HK-2 (cell line): ENCODE measurements around the gene SCIN.
"Not testable (repeated sequence)": the region's sequence is repeated elsewhere in the genome, so short reads cannot be mapped to it uniquely, and the experiment has no call there.

Experiments used
- DNase-seq: peaks from one replicate; pipeline ENCODE4 v3.0.0-alpha.2; 2018; ENCODE audit not compliant: unreplicated experiment

Gene SCIN

DNA sequence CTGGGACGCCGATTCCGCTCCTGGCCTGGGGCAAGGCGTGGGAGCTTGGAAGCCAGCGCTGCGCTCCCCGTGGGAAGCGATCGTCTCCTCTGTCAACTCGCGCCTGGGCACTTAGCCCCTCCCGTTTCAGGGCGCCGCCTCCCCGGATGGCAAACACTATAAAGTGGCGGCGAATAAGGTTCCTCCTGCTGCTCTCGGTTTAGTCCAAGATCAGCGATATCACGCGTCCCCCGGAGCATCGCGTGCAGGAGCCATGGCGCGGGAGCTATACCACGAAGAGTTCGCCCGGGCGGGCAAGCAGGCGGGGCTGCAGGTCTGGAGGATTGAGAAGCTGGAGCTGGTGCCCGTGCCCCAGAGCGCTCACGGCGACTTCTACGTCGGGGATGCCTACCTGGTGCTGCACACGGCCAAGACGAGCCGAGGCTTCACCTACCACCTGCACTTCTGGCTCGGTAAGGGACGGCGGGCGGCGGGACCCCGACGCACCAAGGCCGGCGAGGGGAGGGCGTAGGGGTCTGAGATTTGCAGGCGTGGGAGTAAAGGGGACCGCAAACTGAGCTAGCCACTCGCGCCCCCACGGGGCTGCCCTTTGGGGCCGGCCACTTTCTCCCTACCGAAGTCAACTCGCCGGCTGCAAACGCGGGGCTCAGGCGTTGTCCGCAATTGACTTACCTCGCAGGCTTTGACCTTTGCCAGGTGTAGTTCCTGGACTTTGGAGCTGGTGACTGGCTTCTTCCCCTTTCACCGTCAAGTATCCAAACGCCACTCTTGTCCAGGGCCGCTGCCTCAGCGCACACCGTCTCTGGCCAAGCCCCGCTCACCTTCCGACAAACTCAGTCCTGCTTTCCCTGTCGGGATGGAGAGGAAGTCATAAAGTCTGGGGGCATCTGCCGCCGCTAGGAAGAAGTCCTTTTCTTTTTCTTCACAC is at the start of gene SCIN:
Gene SCIN, plus strand, starts transcription at position 187 of the 928 bp plus-strand sequence. Its CDS starts 67 bp downstream, at position 254.
- DNase-seq = no peak

DNA sequence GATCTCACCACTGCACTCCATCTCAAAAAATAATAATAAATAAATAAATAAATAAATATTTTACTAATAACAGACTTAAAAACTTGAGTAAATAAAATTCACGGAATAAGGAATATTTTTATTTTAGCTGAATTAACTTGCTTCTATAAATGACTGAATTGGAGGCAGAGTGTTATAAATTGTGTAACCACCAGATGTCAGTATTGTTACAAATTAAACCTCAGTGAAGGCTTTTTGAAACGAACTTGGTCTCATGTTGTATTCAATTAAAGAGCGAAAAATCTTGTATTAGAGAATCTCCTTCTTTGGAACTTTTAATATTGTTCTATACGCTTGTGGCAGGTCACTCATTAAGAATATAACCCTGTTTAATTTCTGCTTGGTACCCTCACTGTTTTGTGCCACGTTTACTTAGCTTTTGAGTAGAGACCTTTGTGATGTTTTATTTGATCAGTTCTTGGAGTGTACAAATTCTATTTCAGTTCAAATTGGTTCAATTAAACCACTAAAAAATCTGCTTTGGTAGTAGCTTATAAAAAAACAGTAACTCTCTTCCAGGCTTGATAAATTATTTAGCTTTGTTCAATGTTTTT is 45.6 kb upstream of the SCIN start:
- no peak for DNase-seq

DNA sequence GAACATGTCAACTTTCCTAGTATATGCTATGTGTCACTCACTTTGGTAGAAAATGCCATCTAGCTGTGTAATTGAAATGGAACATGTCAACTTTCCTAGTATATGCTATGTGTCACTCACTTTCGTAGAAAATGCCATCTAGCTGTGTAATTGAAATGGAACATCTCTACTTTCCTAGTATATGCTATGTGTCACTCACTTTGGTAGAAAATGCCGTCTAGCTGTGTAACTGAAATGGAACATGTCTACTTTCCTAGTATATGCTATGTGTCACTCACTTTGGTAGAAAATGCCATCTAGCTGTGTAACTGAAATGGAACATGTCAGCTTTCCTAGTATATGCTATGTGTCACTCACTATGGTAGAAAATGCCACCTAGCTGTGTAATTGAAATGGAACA is 43.8 kb upstream of the SCIN start:
- DNase-seq = not testable (repeated sequence)

DNA sequence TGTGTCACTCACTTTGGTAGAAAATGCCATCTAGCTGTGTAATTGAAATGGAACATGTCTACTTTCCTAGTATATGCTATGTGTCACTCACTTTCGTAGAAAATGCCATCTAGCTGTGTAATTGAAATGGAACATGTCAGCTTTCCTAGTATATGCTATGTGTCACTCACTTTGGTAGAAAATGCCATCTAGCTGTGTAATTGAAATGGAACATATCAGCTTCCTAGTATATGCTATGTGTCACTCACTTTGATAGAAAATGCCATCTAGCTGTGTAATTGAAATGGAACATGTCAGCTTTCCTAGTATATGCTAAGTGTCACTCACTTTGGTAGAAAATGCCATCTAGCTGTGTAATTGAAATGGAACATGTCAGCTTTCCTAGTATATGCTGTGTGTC is 42.9 kb upstream of the SCIN start:
- DNase-seq = not testable (repeated sequence)

DNA sequence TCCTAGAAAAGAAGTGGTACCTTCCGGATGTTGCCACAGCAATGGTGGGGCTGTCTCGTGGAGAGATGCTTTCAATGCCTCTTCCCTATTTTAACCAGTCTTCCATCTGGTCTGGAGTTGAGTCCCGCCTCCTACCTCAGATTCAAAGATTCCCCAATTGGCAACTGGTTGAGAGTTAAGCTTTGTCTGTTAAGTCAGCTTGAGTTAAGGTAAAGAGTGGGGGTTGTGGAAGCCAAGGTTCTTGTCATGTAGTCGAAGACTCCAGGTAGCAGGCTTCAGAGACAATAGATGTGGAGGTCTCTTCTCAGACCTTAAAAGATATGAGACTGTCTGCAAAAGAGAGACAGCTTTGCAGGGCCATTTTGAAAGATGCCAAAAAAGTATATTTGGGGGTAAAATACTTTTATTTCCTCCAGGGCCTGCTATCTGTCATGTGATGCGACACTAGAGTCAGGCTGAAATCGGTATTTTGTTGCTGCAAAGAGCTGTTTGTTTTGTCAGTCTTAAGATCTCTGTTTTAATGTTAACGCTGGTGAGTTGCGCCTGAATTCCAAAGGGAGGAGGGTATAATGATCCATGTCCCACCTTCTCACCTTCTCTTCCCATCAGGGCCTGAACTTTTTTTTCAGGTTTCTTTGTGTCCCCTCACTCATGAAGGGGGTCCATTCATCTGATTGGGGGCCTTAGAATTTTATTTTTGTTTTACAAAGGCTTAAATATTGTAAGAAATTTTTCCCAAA is 40.4 kb upstream of the SCIN start:
- DNase-seq = no peak

DNA sequence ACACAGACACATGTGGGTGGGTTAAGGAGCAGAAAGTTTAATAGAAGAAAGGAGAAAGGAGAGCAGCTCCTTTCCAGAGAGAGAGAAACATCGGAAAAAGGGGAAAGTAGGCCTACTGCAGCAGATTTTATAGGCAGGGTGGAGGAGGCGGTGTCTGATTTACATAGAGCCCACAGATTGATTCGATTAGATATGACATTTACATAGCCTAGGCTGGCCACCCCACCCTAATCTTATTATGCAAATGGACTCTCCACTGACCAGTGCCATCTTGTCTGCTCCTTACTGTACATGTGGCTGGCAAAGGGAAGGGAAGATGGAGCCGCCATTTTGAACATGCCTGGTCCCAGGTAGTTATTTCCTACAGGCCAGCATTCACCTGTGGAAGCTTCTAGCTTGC is 38.7 kb upstream of the SCIN start:
- DNase-seq = no peak

DNA sequence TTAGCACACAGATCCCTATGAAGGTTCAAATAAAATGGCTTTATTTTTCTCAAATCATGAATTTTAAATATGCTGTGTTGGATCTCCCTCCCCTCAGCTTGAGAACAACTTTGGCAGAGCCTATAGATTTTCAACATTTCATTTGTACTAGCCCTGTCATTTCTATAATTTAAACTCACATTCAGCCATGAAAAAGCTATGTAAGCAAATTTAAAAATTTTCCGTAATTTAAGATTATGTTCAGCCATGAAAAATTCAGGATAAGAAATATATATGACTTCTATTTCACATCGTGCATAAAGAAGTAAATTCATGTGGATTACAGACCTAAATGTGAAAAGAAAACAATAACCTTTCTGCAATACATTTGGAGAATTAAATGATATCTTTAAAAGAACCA is 36.5 kb upstream of the SCIN start:
- DNase-seq = no peak

DNA sequence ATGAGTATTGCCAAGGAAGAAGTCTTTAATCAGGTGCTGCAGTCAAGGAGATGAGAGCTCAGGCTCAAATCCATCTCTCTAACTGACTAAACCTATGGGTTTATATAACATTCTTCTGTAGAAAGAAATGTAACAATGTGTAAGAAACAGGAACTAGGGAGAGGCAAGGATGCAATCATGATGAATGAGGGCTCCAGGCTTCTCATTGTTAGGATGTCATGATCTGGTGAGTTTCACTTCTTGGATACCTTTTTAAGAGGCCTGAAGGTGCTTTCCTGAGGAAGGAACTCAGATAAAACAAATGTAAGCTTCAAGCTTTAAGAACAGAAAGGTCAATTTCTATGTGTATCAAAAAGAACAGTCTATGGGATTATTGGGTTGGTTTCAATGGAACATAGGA is 30.8 kb upstream of the SCIN start:
- DNase-seq = no peak

DNA sequence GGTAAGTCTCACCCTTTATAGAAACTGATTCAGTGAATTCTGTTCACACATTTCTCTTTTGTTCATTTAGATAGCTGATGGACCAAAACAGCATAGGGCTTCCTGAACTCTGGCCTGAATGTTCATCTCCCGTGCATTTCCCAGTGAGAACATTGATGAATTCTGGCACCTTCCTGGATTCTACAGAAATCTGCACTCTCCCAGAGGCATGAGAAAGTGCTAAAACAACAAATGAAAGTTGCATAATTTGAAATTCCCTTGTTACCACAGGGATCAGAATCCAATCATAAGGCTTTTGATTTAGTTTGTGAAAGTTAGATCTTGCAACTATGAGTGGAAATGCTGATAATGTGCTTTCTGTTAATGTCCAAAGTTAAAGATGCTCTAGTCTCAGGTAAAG is 29.7 kb upstream of the SCIN start:
- DNase-seq = no peak

DNA sequence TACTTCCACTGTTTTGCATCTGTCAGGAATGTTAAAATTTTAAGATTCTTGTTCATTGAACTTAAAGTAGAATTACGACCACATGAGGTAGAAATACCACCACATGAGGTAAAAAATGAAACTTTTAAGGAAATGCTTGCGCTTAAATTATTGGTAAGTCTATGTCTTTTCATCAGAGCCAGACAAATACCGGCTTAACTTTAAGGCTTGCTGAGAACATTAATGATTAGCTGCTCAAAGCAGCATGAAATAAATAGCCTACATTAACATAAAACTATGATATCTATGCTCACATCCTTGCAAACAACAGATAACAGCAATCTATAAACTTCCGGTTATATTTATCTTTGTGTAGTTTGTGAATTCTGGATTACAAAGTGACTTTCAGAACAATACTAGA is 26.9 kb upstream of the SCIN start:
- no peak for DNase-seq

DNA sequence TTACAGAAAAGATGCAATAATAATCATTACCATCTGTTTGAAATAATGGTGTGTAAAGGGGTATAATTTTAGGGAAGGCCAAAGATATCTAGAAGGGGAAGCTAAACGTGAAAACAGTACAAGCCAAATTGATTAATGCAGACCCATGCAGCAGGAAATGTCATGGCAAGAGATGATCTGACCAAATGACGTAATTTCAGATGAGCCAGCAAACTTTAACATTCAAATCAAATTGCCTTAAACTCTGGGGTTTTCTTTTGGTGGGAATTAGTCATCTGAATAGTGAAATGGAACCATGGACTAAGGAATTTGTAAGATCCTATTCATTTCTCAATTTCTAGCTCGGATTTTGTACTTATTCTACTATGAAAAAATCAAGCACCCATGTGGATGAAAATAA is 21.4 kb upstream of the SCIN start:
- DNase-seq = no peak

DNA sequence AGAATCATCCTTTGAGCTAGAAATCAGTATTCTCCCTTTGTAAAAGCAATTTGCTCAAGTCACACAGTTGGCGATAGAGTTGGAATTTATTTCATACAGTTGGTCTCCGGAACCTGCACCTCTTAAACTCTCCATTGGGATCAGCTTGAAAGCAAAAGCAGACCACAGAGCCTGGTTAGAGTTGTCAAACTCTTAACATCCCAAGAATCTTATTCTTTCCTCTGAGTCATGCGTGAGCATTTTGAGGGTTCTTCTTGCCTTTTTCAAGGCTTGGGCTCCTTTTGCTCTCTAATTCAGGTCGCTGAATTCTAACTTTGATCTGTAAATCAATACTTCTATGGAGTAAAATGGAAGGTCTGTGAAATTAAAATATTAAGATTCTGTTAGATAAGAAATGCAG is 19.6 kb upstream of the SCIN start:
- DNase-seq = no peak

DNA sequence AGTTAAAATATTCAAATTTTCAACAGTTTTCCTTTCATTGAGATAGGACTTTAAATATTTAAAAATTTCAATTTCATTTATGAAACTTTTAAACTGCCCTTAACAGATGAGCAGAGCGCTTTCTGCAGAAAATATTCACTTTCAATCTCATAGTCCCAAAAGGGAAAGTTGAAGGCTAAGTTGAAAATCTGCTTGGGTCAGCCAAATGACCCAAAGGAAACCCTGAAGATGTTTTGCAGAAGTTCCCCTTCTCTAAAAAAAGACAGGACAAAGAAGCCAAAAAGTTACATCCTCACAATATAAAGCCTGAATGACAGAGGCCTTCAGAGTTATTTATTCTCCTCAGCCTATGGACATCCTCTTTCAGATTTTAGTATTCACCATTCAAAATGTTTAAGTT is 17.6 kb upstream of the SCIN start:
- DNase-seq = no peak

DNA sequence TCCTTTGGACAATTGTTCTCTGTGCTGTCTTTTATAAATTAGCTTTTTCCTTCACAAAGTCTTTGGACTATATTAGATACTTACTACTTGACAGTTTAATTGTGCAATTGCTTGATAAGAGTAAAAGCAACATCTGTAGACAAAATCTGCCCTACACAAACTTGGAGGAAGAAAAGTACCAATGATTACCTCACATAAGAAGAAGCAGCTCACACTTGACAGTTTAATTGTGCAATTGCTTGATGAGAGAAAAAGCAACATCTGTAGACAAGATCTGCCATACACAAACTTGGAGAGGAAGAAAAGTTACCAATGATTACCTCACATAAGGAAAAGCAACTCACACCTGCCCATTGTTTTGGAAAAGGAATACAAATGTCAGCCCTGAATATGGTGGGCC is 17.1 kb upstream of the SCIN start:
- DNase-seq = no peak

DNA sequence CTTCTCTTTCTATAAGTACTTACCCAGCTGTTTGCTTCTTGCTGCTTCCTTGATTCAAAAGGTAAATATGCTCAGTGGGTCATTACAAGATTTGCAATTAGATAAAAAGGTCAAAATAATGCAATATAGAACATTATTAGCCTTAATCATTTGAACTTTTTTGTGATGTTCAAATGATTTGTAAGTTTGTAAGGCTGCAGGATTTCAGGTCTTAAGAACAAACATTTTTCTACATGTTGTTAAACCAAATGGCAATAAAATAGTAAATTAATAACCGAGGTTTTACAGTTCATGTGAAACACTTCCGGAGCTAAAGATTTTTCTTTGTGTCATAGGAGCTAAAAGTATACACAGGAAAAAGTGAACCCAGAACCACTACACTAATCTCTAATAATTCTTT is 16.2 kb upstream of the SCIN start:
- DNase-seq = no peak

DNA sequence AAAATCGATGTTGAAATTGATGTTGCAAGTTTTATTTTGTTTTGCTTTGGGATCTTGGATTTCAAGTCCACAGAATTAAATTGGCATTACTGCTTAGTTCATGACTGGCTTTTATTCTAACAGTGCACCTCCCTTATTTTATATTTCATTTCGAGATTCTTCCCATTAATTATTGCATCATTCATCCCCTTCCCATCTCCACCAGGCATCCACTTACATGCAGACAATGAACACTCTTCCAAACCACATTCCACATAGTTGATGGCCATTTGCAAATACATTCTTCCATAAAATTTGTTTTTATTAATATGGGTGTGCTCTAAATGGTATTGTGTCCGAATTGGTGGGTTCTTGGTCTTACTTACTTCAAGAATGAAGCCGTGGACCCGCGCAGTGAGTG is 15.6 kb upstream of the SCIN start:
- DNase-seq = no peak

DNA sequence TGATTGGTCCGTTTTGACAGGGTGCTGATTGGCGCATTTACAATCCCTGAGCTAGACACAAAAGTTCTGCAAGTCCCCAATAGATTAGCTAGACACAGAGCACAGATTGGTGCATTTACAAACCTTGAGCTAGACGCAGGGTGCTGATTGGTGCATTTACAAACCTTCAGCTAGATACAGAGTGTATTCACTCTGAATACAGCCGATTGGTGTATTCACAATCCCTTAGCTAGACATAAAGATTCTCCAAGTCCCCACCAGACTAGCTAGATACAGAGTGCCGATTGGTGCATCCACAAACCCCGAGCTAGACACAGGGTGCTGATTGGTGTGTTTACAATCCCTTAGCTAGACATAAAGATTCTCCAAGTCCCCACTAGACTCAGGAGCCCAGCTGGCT is 14.8 kb upstream of the SCIN start:
- DNase-seq = not testable (repeated sequence)

DNA sequence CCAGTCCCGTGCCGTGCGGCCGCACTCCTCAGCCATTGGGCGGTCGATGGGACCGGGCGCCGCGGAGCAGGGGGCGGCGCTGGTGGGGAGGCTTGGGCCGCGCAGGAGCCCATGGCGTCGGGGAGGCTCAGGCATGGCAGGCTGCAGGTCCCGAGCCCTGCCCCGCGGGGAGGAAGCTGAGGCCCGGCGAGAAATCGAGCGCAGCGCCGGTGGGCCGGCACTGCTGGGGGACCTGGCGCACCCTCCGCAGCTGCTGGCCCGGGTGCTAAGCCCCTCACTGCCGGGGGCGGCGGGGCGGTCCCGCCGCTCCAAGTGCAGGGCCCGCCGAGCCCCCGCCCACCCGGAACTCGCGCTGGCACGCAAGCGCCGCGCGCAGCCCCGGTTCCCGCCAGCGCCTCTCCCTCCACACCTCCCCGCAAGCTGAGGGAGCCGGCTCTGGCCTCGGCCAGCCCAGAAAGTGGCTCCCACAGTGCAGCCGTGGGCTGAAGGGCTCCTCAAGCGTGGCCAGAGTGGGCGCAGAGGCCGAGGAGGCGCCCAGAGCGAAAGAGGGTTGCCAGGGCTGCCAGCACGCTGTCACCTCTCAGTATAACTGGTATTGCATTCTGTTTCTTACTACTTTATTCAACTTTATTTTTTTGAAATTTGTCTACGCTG is 14.3 kb upstream of the SCIN start:
- DNase-seq = not testable (repeated sequence)

DNA sequence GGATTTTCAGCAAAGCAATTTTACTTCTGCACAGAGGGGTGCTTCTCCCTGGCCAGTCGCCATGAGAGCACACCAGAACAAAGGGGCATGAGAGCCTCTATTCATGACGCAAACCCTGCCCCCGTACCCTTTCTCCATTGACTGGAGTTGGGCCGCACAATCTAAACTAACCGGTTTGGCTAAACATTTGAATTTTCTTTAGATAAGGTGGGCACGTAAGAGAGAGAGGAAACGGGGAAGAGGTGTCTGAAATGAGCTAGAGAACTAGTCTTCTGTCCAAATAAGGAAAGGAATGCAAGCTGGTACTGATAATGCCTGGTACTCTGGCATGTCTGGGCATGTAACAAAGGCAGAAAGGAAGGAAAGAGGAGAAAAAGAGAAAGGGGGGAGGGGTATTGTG is 13.2 kb upstream of the SCIN start:
- DNase-seq = no peak

DNA sequence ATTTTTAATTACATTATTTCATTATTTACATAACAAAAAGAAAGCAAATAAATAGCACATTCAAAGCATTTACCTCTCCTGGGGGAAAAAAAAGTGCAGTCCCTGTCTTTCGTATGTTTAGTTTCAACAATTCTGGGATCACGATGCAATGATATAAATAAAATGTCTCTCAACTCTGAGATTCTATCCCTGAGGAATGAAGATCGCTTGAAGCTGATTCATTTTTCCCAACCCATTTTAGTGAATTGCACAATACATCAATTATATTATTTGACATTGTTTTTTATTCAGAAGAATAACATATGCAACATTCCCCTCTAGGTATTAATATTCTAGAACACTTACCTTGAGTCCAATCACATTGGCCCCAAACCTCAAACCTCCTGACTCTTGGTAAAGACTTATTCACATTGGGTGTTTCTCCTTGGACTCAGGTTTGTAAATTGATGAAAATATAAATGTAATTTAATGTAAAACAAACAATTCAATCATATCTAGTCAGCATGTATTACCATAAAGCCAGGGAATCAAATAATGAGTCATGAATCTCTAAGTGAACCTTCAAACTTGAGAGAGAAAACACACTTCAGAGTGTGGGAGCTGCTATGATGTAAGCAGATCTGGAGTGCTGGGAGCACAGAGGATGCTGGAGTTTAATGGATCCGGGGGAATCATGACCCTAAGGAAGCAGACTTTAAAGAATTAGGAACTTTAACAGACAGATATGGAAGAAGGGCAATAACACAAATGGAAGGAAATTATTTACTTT is 5.3 kb upstream of the SCIN start:
- DNase-seq = no peak

DNA sequence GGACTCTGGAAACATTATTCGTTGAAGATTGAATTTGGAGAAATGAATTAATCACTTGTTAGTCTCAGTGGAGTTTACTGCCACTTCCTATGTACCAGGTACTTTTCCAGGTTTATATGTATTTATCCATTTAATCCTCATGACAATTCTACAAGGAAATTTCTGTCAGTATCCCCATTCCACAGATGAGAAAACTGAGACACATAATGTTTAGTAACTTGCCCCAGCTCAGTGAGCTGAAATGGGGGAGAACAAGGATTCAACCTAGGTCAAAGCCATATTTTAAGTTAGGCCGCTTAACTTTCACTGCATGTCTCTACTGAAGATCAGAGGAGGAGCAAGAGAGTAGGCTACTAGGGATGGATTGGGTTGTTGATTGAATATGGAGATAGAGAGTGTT is 4.6 kb upstream of the SCIN start:
- no peak for DNase-seq

DNA sequence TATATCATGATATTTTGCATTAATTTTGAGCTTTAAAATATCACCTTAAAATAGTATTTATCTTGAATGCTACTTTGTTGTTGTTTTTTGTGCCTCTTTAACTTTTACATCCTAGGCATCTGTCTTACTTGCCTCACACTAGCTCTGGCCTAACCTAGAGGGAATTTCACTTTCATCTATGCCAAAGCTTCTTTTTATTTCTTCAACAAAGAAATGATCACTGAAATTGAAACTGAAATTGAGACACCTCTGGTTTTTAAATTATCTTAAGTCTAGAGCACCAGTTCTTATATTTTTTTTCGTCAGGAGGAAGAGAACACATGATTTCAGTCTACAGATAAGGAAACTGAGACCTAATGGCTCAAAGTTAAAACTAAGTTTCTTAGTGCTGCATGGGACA is 3.5 kb upstream of the SCIN start:
- no peak for DNase-seq
